HepG2 (cell line): ENCODE data around the gene BCDIN3D. TPM values are rescaled to one million over a fixed set of nuclear protein-coding genes. Genes with fewer than 3 reads are reported as not detected.

Experiments used
- ARID4A ChIP-seq: sonication (generic); formaldehyde crosslinking; IDR thresholded peaks from 2 replicates; pipeline ENCODE4 v1.5.0; 2020; ENCODE audit warnings: mild to moderate bottlenecking, missing genetic modification reagents, borderline replicate concordance
- DMAP1 ChIP-seq: IDR thresholded peaks from 2 replicates; pipeline ENCODE4 v1.6.1; 2016
- ELF3 ChIP-seq: IDR thresholded peaks from 2 replicates; pipeline ENCODE4 v1.6.1; 2016; ENCODE audit warnings: missing genetic modification reagents, missing compliant biosample characterization
- ELF4 ChIP-seq: sonication (generic); formaldehyde crosslinking; IDR thresholded peaks from 2 replicates; pipeline ENCODE4 v1.5.0; 2020; ENCODE audit warnings: missing genetic modification reagents, mild to moderate bottlenecking, moderate library complexity, borderline replicate concordance
- HES4 ChIP-seq: sonication (generic); formaldehyde crosslinking; IDR thresholded peaks from 2 replicates; pipeline ENCODE4 v1.9.0; 2021; ENCODE audit warnings: mild to moderate bottlenecking, missing genetic modification reagents, borderline replicate concordance
- MYC ChIP-seq: sonication (generic); formaldehyde crosslinking; IDR thresholded peaks from 2 replicates; pipeline ENCODE4 v1.9.0; 2021; ENCODE audit warnings: missing genetic modification reagents, borderline replicate concordance
- PHF5A ChIP-seq: IDR thresholded peaks from one replicate; pipeline ENCODE4 v1.6.1; 2018; ENCODE audit warnings: low read depth, missing genetic modification reagents; ENCODE audit not compliant: unreplicated experiment
- PHF8 ChIP-seq: sonication (generic); formaldehyde crosslinking; IDR thresholded peaks from 2 replicates; pipeline ENCODE4 v1.5.0; 2020; ENCODE audit warnings: missing genetic modification reagents
- SALL1 ChIP-seq: sonication (generic); formaldehyde crosslinking; IDR thresholded peaks from 2 replicates; pipeline ENCODE4 v1.8.0; 2022; ENCODE audit warnings: mild to moderate bottlenecking, missing genetic modification reagents
- THAP11 ChIP-seq: IDR thresholded peaks from 2 replicates; pipeline ENCODE4 v1.6.1; 2016; ENCODE audit warnings: missing biosample characterization, missing genetic modification reagents
- ZFP90 ChIP-seq: sonication (generic); formaldehyde crosslinking; IDR thresholded peaks from 2 replicates; pipeline ENCODE4 v1.8.0; 2022; ENCODE audit warnings: missing genetic modification reagents, mild to moderate bottlenecking, inconsistent platforms, borderline replicate concordance
- ZNF136 ChIP-seq: sonication (generic); formaldehyde crosslinking; IDR thresholded peaks from 2 replicates; pipeline ENCODE4 v1.8.1; 2022; ENCODE audit warnings: low read depth, mild to moderate bottlenecking, moderate library complexity, missing genetic modification reagents
- ZNF414 ChIP-seq: sonication (generic); formaldehyde crosslinking; IDR thresholded peaks from 2 replicates; pipeline ENCODE4 v1.5.0; 2020; ENCODE audit warnings: missing genetic modification reagents
- ZNF891 ChIP-seq: sonication (generic); formaldehyde crosslinking; IDR thresholded peaks from 2 replicates; pipeline ENCODE4 v1.5.0; 2020; ENCODE audit warnings: mild to moderate bottlenecking, missing genetic modification reagents
- polyA plus RNA-seq, 8 experiments: library from polyadenylated mRNA; depleted of rRNA in 3 of 8; stranded (reverse) in 7 of 8; unstranded in 1 of 8; fragments of >200 nt; fragmentation: Illumina TruSeq in 4 of 8; extraction: Trizol in 4 of 8; gene quantifications; 2 replicates each; pipeline versions ENCODE4 v1.2.1 to v1.2.3, GENCODE V29; 2011 to 2016; ENCODE audit warnings: low read depth in 4 of 8, missing spikeins in 1 of 8, mixed read lengths in 1 of 8; ENCODE audit not compliant: insufficient read depth in 1 of 8
- total RNA-seq, 5 experiments: library from RNA; depleted of rRNA; stranded (reverse); fragments of >200 nt; fragmentation: Illumina TruSeq; extraction: Trizol; gene quantifications; 2 replicates each; pipeline ENCODE4 v1.2.3, GENCODE V29; 2016; ENCODE audit warnings: low read depth in 1 of 5

Gene BCDIN3D
- total and polyA plus RNA-seq, 2 of the 13 experiments (the other 11 are each of a cell fraction or from before 2014, with no cell fraction given) = 2.2 to 2.5 TPM

- TF ChIP-seq ZFP90 (CRISPR knock-in tag) (0 out of 2 replicates have a peak, but pooled peaks have one; percentile 11), DMAP1 (peak; percentile 64), THAP11 (CRISPR knock-in tag) (peak; percentile 68), HES4 (0 out of 2 replicates have a peak, but pooled peaks have one; percentile 14), PHF8 (CRISPR knock-in tag) (peak; percentile 73), PHF5A (peak; percentile 9), ELF4 (peak; percentile 61; the same call in 1 of the 2 replicates), SALL1 (CRISPR knock-in tag) (peak; percentile 66; the same call in 1 of the 2 replicates), ZNF414 (CRISPR knock-in tag) (no peak), ZNF891 (CRISPR knock-in tag) (peak; percentile 82; the same call in 1 of the 2 replicates), ARID4A (CRISPR knock-in tag) (peak; percentile 79), ZNF136 (CRISPR knock-in tag) (peak; percentile 88), ELF3 (CRISPR knock-in tag) (peak; percentile 81), MYC (CRISPR knock-in tag) (peak; percentile 67; the same call in 1 of the 2 replicates)
These were observed 14.5 kb downstream of the BCDIN3D start, which contains the start of gene NCKAP5L (continued) for GRCh38 chr12:49828133-49829091.
